ENCODE data around the gene ZNF12. TPM values are rescaled to one million over a fixed set of nuclear protein-coding genes. Genes with fewer than 3 reads are reported as not detected.
"Not testable (repeated sequence)": the region's sequence is repeated elsewhere in the genome, so short reads cannot be mapped to it uniquely, and the experiment has no call there.

ZNF12 gene
- polyA plus RNA-seq, 1 donor from 2014 or later: 27.8 TPM

GRCh38 chr7:6714360-6714759 is 7.6 kb upstream of the ZNF12 start:
- peak overlapping the region in 1 of 3 donors; percentile 28 for H3K27ac Mint-ChIP-seq
- H3K27me3 Mint-ChIP-seq: peaks cover 5% of the 10 kb centered on the region
- H3K9me3 Mint-ChIP-seq: no peaks in the 10 kb centered on the region
- H3K4me1 Mint-ChIP-seq: peaks cover 3 to 5% (median 5%) of the 10 kb centered on the region in 3 donors
- no peak overlapping the region for H3K4me3 Mint-ChIP-seq
- H3K36me3 Mint-ChIP-seq: peaks cover 3% of the 10 kb centered on the region

GRCh38 chr7:6709808-6710207 is 3.1 kb upstream of the ZNF12 start:
- peaks cover 0 to 4% (median 0%) of the 10 kb centered on the region in 3 donors for H3K9me3 Mint-ChIP-seq
- H3K4me3 Mint-ChIP-seq: no peak overlapping the region
- H3K27me3 Mint-ChIP-seq: no peaks in the 10 kb centered on the region
- H3K4me1 Mint-ChIP-seq: peaks cover 15 to 21% (median 20%) of the 10 kb centered on the region in 3 donors
- peaks cover 6% of the 10 kb centered on the region for H3K36me3 Mint-ChIP-seq
- no peak overlapping the region for H3K27ac Mint-ChIP-seq

- peak overlapping the region in 3 of 4 donors; percentile 12 to 87 (median 49) for H3K4me3 Mint-ChIP-seq
- no peaks in the 10 kb centered on the region for H3K27me3 Mint-ChIP-seq
- peaks cover 18 to 24% (median 23%) of the 10 kb centered on the region in 3 donors for H3K4me1 Mint-ChIP-seq
- peak overlapping the region in 1 of 3 donors; percentile 76 for H3K27ac Mint-ChIP-seq
- peaks cover 0 to 4% (median 2%) of the 10 kb centered on the region in 3 donors for H3K9me3 Mint-ChIP-seq
- peaks cover 8% of the 10 kb centered on the region for H3K36me3 Mint-ChIP-seq
Measured at GRCh38 chr7:6708304-6708703, 1.6 kb upstream of the ZNF12 start.

GRCh38 chr7:6705959-6706665 is 635 bp downstream of the ZNF12 start:
- Mint-ChIP-seq H3K9me3 (peaks cover 0 to 4% (median 2%) of the 10 kb centered on the region in 3 donors), H3K36me3 (peaks cover 13% of the 10 kb centered on the region), H3K27ac (peak overlapping the region; percentile 84 to 97 (median 86)), H3K4me3 (peak overlapping the region; percentile 87 to 98 (median 94)), H3K27me3 (no peaks in the 10 kb centered on the region), H3K4me1 (peaks cover 27 to 38% (median 32%) of the 10 kb centered on the region in 3 donors)

GRCh38 chr7:6701860-6702259 is 4.9 kb downstream of the ZNF12 start:
- H3K27ac Mint-ChIP-seq: peak overlapping the region in 1 of 3 donors; percentile 48
- H3K4me3 Mint-ChIP-seq: no peak overlapping the region
- peaks cover 28% of the 10 kb centered on the region for H3K36me3 Mint-ChIP-seq
- no peaks in the 10 kb centered on the region for H3K27me3 Mint-ChIP-seq
- H3K9me3 Mint-ChIP-seq: peaks cover 2 to 10% (median 7%) of the 10 kb centered on the region in 3 donors
- peaks cover 23 to 35% (median 29%) of the 10 kb centered on the region in 3 donors for H3K4me1 Mint-ChIP-seq

GRCh38 chr7:6700793-6701192 is 6.0 kb downstream of the ZNF12 start:
- Mint-ChIP-seq H3K27me3 (no peaks in the 10 kb centered on the region), H3K4me3 (peak overlapping the region in 1 of 4 donors; percentile 18), H3K4me1 (peaks cover 21 to 31% (median 27%) of the 10 kb centered on the region in 3 donors), H3K27ac (peak overlapping the region in 1 of 3 donors; percentile 66), H3K9me3 (peaks cover 2 to 10% (median 7%) of the 10 kb centered on the region in 3 donors), H3K36me3 (peaks cover 28% of the 10 kb centered on the region)

GRCh38 chr7:6691609-6692106 is 15.1 kb downstream of the ZNF12 start:
- peak overlapping the region in 1 of 3 donors; percentile 43 for H3K27ac Mint-ChIP-seq
- no peak overlapping the region for H3K4me3 Mint-ChIP-seq
- no peaks in the 10 kb centered on the region for H3K27me3 Mint-ChIP-seq
- peaks cover 49% of the 10 kb centered on the region for H3K36me3 Mint-ChIP-seq
- peaks cover 11 to 56% (median 27%) of the 10 kb centered on the region in 3 donors for H3K9me3 Mint-ChIP-seq
- peaks cover 0 to 3% (median 0%) of the 10 kb centered on the region in 3 donors for H3K4me1 Mint-ChIP-seq

GRCh38 chr7:6691103-6691502 is 15.6 kb downstream of the ZNF12 start:
- Mint-ChIP-seq H3K4me1 (peaks cover 0 to 3% (median 0%) of the 10 kb centered on the region in 3 donors), H3K9me3 (peaks cover 14 to 60% (median 31%) of the 10 kb centered on the region in 3 donors), H3K36me3 (peaks cover 52% of the 10 kb centered on the region), H3K27ac (no peak overlapping the region), H3K27me3 (no peaks in the 10 kb centered on the region), H3K4me3 (no peak overlapping the region)

GRCh38 chr7:6680146-6680545 is 26.6 kb downstream of the ZNF12 start:
- Mint-ChIP-seq H3K9me3 (peaks cover 11 to 50% (median 34%) of the 10 kb centered on the region in 3 donors), H3K27me3 (no peaks in the 10 kb centered on the region), H3K36me3 (peaks cover 1% of the 10 kb centered on the region), H3K27ac (no peak overlapping the region), H3K4me3 (no peak overlapping the region), H3K4me1 (no peaks in the 10 kb centered on the region)

GRCh38 chr7:6675807-6676405 is 30.8 kb downstream of the ZNF12 start:
- Mint-ChIP-seq H3K27me3 (no peaks in the 10 kb centered on the region), H3K4me3 (no peak overlapping the region), H3K4me1 (no peaks in the 10 kb centered on the region), H3K36me3 (peaks cover 2% of the 10 kb centered on the region), H3K27ac (no peak overlapping the region), H3K9me3 (peaks cover 12 to 42% (median 40%) of the 10 kb centered on the region in 3 donors)

- peaks cover 11 to 29% (median 22%) of the 10 kb centered on the region in 3 donors for H3K9me3 Mint-ChIP-seq
- H3K27ac Mint-ChIP-seq, H3K36me3 Mint-ChIP-seq, H3K4me1 Mint-ChIP-seq, H3K27me3 Mint-ChIP-seq, H3K4me3 Mint-ChIP-seq: not testable (repeated sequence)
Measured at GRCh38 chr7:6670851-6671250, 35.9 kb downstream of the ZNF12 start.

GRCh38 chr7:6658618-6659345 is 48.0 kb downstream of the ZNF12 start:
- H3K9me3 Mint-ChIP-seq: no peaks in the 10 kb centered on the region
- H3K4me3 Mint-ChIP-seq: no peak overlapping the region
- no peak overlapping the region for H3K27ac Mint-ChIP-seq
- H3K4me1 Mint-ChIP-seq: peaks cover 0 to 3% (median 0%) of the 10 kb centered on the region in 3 donors
- H3K27me3 Mint-ChIP-seq: no peaks in the 10 kb centered on the region
- peaks cover 6% of the 10 kb centered on the region for H3K36me3 Mint-ChIP-seq

- Mint-ChIP-seq H3K9me3 (no peaks in the 10 kb centered on the region), H3K27ac (no peak overlapping the region), H3K4me3 (peak overlapping the region in 1 of 4 donors; percentile 17), H3K27me3 (no peaks in the 10 kb centered on the region), H3K36me3 (peaks cover 6% of the 10 kb centered on the region), H3K4me1 (peaks cover 0 to 3% (median 0%) of the 10 kb centered on the region in 3 donors)
Measured at GRCh38 chr7:6656413-6656812, 50.3 kb downstream of the ZNF12 start.

GRCh38 chr7:6655636-6656385 is 50.9 kb downstream of the ZNF12 start:
- Mint-ChIP-seq H3K4me3 (no peak overlapping the region), H3K27me3 (no peaks in the 10 kb centered on the region), H3K36me3 (peaks cover 9% of the 10 kb centered on the region), H3K9me3 (peaks cover 0 to under 1% (median 0%) of the 10 kb centered on the region in 3 donors), H3K4me1 (peaks cover 0 to 3% (median 0%) of the 10 kb centered on the region in 3 donors), H3K27ac (no peak overlapping the region)
